IMR-90 (cell line): ENCODE results near the gene IRAK1BP1. TPM values are rescaled to one million over a fixed set of nuclear protein-coding genes. Genes with fewer than 3 reads are reported as not detected.
A peak's percentile ranks its signal among the peaks of the same experiment; 100 is the strongest.

Experiments used
- ATAC-seq: fragments of 200-7000 bp; cut with Tn5 transposase; 2 replicates; pipeline ENCODE4 v1.9.1; 2020; ENCODE audit warnings: low read depth, mild to moderate bottlenecking, moderate library complexity
- Bru-seq: library from RNA; stranded (reverse); fragments of 400-500 nt; gene quantifications from one replicate; lab custom pipeline; 2021; lab: Mats Ljungman, UMichigan
- BruChase-seq, 2 experiments: library from RNA; stranded (reverse); fragments of 400-500 nt; gene quantifications; one replicate each; lab custom pipeline; 2021; lab: Mats Ljungman, UMichigan
- BruUV-seq: library from RNA; stranded (reverse); fragments of 400-500 nt; replicated peaks from 2 replicates; lab custom pipeline; 2021; lab: Mats Ljungman, UMichigan
- CTCF ChIA-PET: fragments of 300-600 bp; formaldehyde crosslinking; extraction: SDS; loops from one replicate; lab custom pipeline; 2021; ENCODE audit warnings: antibody characterized with exemption; lab: Yijun Ruan, JAX
- POLR2A ChIA-PET: fragments of 300-600 bp; sonication (Branson Sonifier 250); formaldehyde crosslinking; loops from one replicate; lab custom pipeline; 2022; ENCODE audit warnings: antibody characterized with exemption; ENCODE audit not compliant: unreplicated experiment; lab: Charles Lee
- DNase-seq: peaks from one replicate; pipeline ENCODE4 v3.0.0; 2013
- H2AFZ ChIP-seq: replicated peaks from 2 replicates; pipeline ENCODE3; 2013; ENCODE audit warnings: low read length, mild to moderate bottlenecking; ENCODE audit not compliant: poor library complexity
- H2AK5ac ChIP-seq: 2 replicates; pipeline ENCODE4 v1.6.1; 2013; ENCODE audit warnings: low read depth, low read length, inconsistent platforms
- H2AK9ac ChIP-seq: replicated peaks from 2 replicates; pipeline ENCODE3; 2013; ENCODE audit warnings: mild to moderate bottlenecking, low read depth, low read length, moderate library complexity; ENCODE audit not compliant: poor library complexity
- H2BK120ac ChIP-seq: 2 replicates; pipeline ENCODE4 v1.6.1; 2013; ENCODE audit warnings: low read depth, low read length, inconsistent platforms
- H2BK15ac ChIP-seq: 3 replicates; pipeline ENCODE4 v1.6.1; 2013; ENCODE audit warnings: low read depth, low read length, inconsistent platforms
- H2BK20ac ChIP-seq: 2 replicates; pipeline ENCODE4 v1.6.1; 2013; ENCODE audit warnings: low read depth, mild to moderate bottlenecking, inconsistent platforms, low read length, moderate library complexity
- H2BK5ac ChIP-seq: 2 replicates; pipeline ENCODE4 v1.6.1; 2013; ENCODE audit warnings: mild to moderate bottlenecking, low read depth, low read length, inconsistent platforms; ENCODE audit not compliant: poor library complexity, severe bottlenecking
- H3K14ac ChIP-seq: replicated peaks from 2 replicates; pipeline ENCODE4 v1.6.1; 2013; ENCODE audit warnings: low read depth, low read length, inconsistent platforms
- H3K18ac ChIP-seq: 2 replicates; pipeline ENCODE4 v1.6.1; 2013; ENCODE audit warnings: low read depth, low read length, control low read depth
- H3K23ac ChIP-seq: 2 replicates; pipeline ENCODE4 v1.6.1; 2013; ENCODE audit warnings: low read depth, low read length, inconsistent platforms
- H3K27ac ChIP-seq: 2 replicates; pipeline ENCODE4 v1.5.1; 2013; ENCODE audit warnings: mild to moderate bottlenecking, control low read depth, low read length; ENCODE audit not compliant: insufficient read depth
- H3K27me3 ChIP-seq: 2 replicates; pipeline ENCODE4 v1.6.1; 2013; ENCODE audit warnings: low read length; ENCODE audit not compliant: control insufficient read depth, insufficient read depth
- H3K36me3 ChIP-seq: 2 replicates; pipeline ENCODE4 v1.6.1; 2013; ENCODE audit warnings: low read length, mixed read lengths; ENCODE audit not compliant: control insufficient read depth, insufficient read depth
- H3K4ac ChIP-seq: 2 replicates; pipeline ENCODE4 v1.6.1; 2013; ENCODE audit warnings: low read depth, low read length, inconsistent platforms
- H3K4me1 ChIP-seq: 2 replicates; pipeline ENCODE4 v1.6.1; 2013; ENCODE audit warnings: low read length, mixed read lengths; ENCODE audit not compliant: control insufficient read depth, insufficient read depth
- H3K4me2 ChIP-seq: 2 replicates; pipeline ENCODE4 v1.6.1; 2013; ENCODE audit warnings: low read depth, mild to moderate bottlenecking, control low read depth, low read length, moderate library complexity
- H3K4me3 ChIP-seq: 2 replicates; pipeline ENCODE4 v1.5.1; 2013; ENCODE audit warnings: low read depth, mild to moderate bottlenecking, control low read depth, low read length, moderate library complexity; ENCODE audit not compliant: insufficient read depth
- H3K56ac ChIP-seq: 2 replicates; pipeline ENCODE4 v1.6.1; 2013; ENCODE audit warnings: low read length, inconsistent platforms; ENCODE audit not compliant: insufficient read depth; ENCODE audit errors: extremely low read depth
- H3K79me1 ChIP-seq, 2 experiments: 2 replicates each; pipeline ENCODE4 v1.6.1; 2013; ENCODE audit warnings: low read length in 2 of 2, inconsistent platforms in 1 of 2, low read depth in 1 of 2
- H3K9ac ChIP-seq: 2 replicates; pipeline ENCODE4 v1.6.1; 2013; ENCODE audit warnings: low read depth, low read length, control low read depth
- H3K9me1 ChIP-seq: 2 replicates; pipeline ENCODE4 v1.6.1; 2013; ENCODE audit warnings: low read length, inconsistent platforms; ENCODE audit not compliant: insufficient read depth
- H3K9me3 ChIP-seq: 2 replicates; pipeline ENCODE4 v1.6.1; 2013; ENCODE audit warnings: low read length; ENCODE audit not compliant: control insufficient read depth, insufficient read depth
- H4K20me1 ChIP-seq: 2 replicates; pipeline ENCODE4 v1.6.1; 2013; ENCODE audit warnings: low read length, inconsistent platforms; ENCODE audit not compliant: insufficient read depth
- H4K5ac ChIP-seq: 2 replicates; pipeline ENCODE4 v1.6.1; 2013; ENCODE audit warnings: mild to moderate bottlenecking, low read depth, low read length, control low read depth
- H4K8ac ChIP-seq, 2 experiments: 2 replicates each; pipeline ENCODE4 v1.6.1; 2013; ENCODE audit warnings: low read depth in 2 of 2, low read length in 2 of 2, control low read depth in 1 of 2, inconsistent platforms in 1 of 2
- H4K91ac ChIP-seq: 2 replicates; pipeline ENCODE4 v1.6.1; 2013; ENCODE audit warnings: low read depth, low read length, inconsistent platforms; ENCODE audit not compliant: insufficient read depth
- BHLHE40 ChIP-seq: fragments of 150-350 bp; IDR thresholded peaks from 2 replicates; pipeline ENCODE4 v1.6.1; 2016; ENCODE audit warnings: mild to moderate bottlenecking, low read depth, low read length
- CHD1 ChIP-seq: IDR thresholded peaks from 2 replicates; pipeline ENCODE4 v1.6.1; 2012; ENCODE audit warnings: low read depth, low read length, improper control_type of control experiment
- MAFK ChIP-seq: IDR thresholded peaks from 2 replicates; pipeline ENCODE4 v1.6.1; 2012; ENCODE audit warnings: low read depth, low read length, improper control_type of control experiment
- MAZ ChIP-seq: IDR thresholded peaks from 2 replicates; pipeline ENCODE4 v1.6.1; 2012; ENCODE audit warnings: low read depth, mild to moderate bottlenecking, low read length, improper control_type of control experiment, moderate library complexity, borderline replicate concordance
- MXI1 ChIP-seq: IDR thresholded peaks from 2 replicates; pipeline ENCODE4 v1.6.1; 2012; ENCODE audit warnings: low read depth, mild to moderate bottlenecking, low read length, moderate library complexity, borderline replicate concordance
- RCOR1 ChIP-seq: IDR thresholded peaks from 2 replicates; pipeline ENCODE4 v1.6.1; 2012; ENCODE audit warnings: mild to moderate bottlenecking, low read length, improper control_type of control experiment; ENCODE audit not compliant: insufficient replicate concordance
- WGBS, 2 experiments: methylation state at CpG; one replicate each; pipeline versions ENCODE4 v1.1.5 to v1.1.7; 2013; ENCODE audit warnings: missing lambda C conversion rate in 2 of 2; ENCODE audit not compliant: insufficient read length in 1 of 2; ENCODE audit errors: extremely low coverage in 2 of 2; 5-methylcytosine and 5-hydroxymethylcytosine counted together
- dilution Hi-C: fragments of 300-500 bp; cut with HindIII; formaldehyde crosslinking; loops from one replicate; pipeline ENCODE4 v1.14.3; 2018; ENCODE audit warnings: low sequenced_read_pairs; ENCODE audit not compliant: unreplicated experiment
- in situ Hi-C: fragments of 300-500 bp; cut with MboI; formaldehyde crosslinking; loops from 3 replicates; pipeline ENCODE4 v1.14.3; 2019; ENCODE audit warnings: low sequenced_read_pairs, inconsistent platforms, mixed read lengths
- intact Hi-C: fragments of 100-400 bp; cut with micrococcal nuclease; formaldehyde crosslinking; loops from 2 replicates; pipeline ENCODE4 v1.10.0; 2022
- long read RNA-seq: library from polyadenylated mRNA; unstranded; transcript quantifications from one replicate; pipeline ENCODE4 v2.0.0, GENCODE V29; 2021; ENCODE audit not compliant: unreplicated experiment
- polyA plus RNA-seq, 3 experiments: library from polyadenylated mRNA; depleted of rRNA; stranded (reverse); fragments of >200 nt; gene quantifications; 2 replicates each; pipeline ENCODE4 v1.2.3, GENCODE V29; 2012; ENCODE audit warnings: low replicate concordance in 1 of 3
- total RNA-seq: library from RNA; depleted of rRNA; stranded (reverse); fragments of >200 nt; gene quantifications from 2 replicates; pipeline ENCODE4 v1.2.3, GENCODE V29; 2012; rRNA removed

Gene IRAK1BP1
- total RNA-seq = 1.9 and 2.2 TPM in 2 replicates
- polyA plus RNA-seq (2012; rRNA removed) = 0.83 and 0.94 TPM in 2 replicates
- 0.36 and 0.60 TPM in 2 replicates for polyA plus RNA-seq (2012; cell fraction: cytosol; rRNA removed)
- polyA plus RNA-seq (2012; cell fraction: nucleus; rRNA removed; ENCODE audit: low replicate concordance) = 0.44 and 0.97 TPM in 2 replicates
- percentile 45 among the genes with signal in this experiment for Bru-seq, nascent RNA
- percentile 45 among the genes with signal in this experiment for BruChase-seq, experiment 1, labeled RNA remaining after a 6-hour chase
- percentile 41 among the genes with signal in this experiment for BruChase-seq, experiment 2, labeled RNA remaining after a 2-hour chase
- long read RNA-seq, partial matches to known transcripts = 0 of 4 reads
- long read RNA-seq, other reads (novel, unspliced or antisense) = 4 of 4 reads

GRCh38 chr6:78867370-78868040 is at the start of gene IRAK1BP1:
TSS of gene IRAK1BP1 (plus strand) at chr6:78867551. CDS start at chr6:78867577, 26 bp downstream.
- in situ Hi-C loops (no loop called here), intact Hi-C loops (loop anchor here (5.0 to 10.0 kb wide), 2 partner anchors 210 to 367 kb away; partner anchors contain the start of genes HMGN3 and PHIP), dilution Hi-C loops (no loop called here)
- no peak within 1 kb of the TSS for H2AK5ac ChIP-seq
- H2BK15ac ChIP-seq = no peak within 1 kb of the TSS
- peak within 1 kb of the TSS; percentile 97 for H4K5ac ChIP-seq
- H3K4me2 ChIP-seq = peak within 1 kb of the TSS; percentile 96
- H2BK20ac ChIP-seq = no peak within 1 kb of the TSS
- 0% methylated on average over 29 of the region's 48 CpGs; no CpG with 5 or more reads in 1 of the 2 experiments for WGBS, 2 experiments
- peak within 1 kb of the TSS; percentile 10 for H2AK9ac ChIP-seq
- DNase-seq = peak; percentile 75
- ChIA-PET CTCF (no interaction called here), POLR2A (no interaction called here)
- H4K20me1 ChIP-seq = no peaks in the 10 kb centered on the region
- H3K23ac ChIP-seq = no peak within 1 kb of the TSS
- H2BK120ac ChIP-seq = peak within 1 kb of the TSS; percentile 36
- peak within 1 kb of the TSS; percentile 65 for H3K18ac ChIP-seq
- no peaks in the 10 kb centered on the region; a peak in 2 of 4 replicates for H3K79me1 ChIP-seq
- peak within 1 kb of the TSS; percentile 23 for H2BK5ac ChIP-seq
- H3K4ac ChIP-seq = peak within 1 kb of the TSS; percentile 77
- H3K4me1 ChIP-seq = no peaks in the 10 kb centered on the region
- peak within 1 kb of the TSS; percentile 57 for H3K14ac ChIP-seq
- H3K56ac ChIP-seq = peak within 1 kb of the TSS; percentile 77
- H4K91ac ChIP-seq = peak within 1 kb of the TSS; percentile 56
- peak within 1 kb of the TSS; percentile 90 for H3K4me3 ChIP-seq
- peak within 1 kb of the TSS; percentile 93 for H2AFZ ChIP-seq
- peak; percentile 100 for ATAC-seq
- no TSS peak for BruUV-seq
- no peaks in the 10 kb centered on the region for H3K36me3 ChIP-seq
- H3K27ac ChIP-seq = peak within 1 kb of the TSS; percentile 68
- TF ChIP-seq BHLHE40 (no peak), CHD1 (no peak), RCOR1 (no peak), MAZ (no peak; the same call in 1 of the 2 replicates), MXI1 (peak; percentile 39; the same call in 1 of the 2 replicates), MAFK (no peak)
- peak within 1 kb of the TSS; percentile 91 to 92 for H4K8ac ChIP-seq
- no peaks in the 10 kb centered on the region for H3K9me3 ChIP-seq
- H3K9me1 ChIP-seq = no peaks in the 10 kb centered on the region
- H3K27me3 ChIP-seq = no peaks in the 10 kb centered on the region
- H3K9ac ChIP-seq = peak within 1 kb of the TSS; percentile 87
